Measurements from ENCODE around the gene MKRN3. TPM values are rescaled to one million over a fixed set of nuclear protein-coding genes. Genes with fewer than 3 reads are reported as not detected.

Gene MKRN3
- polyA plus RNA-seq, 1 of the 3 experiments (the other 2 are of a cell fraction): 4.7 TPM

- POLR2A ChIA-PET: no interaction called here
These were observed 5.0 kb downstream of the MKRN3 start for GRCh38 chr15:23570486-23570885.

More at GRCh38 chr15:23570486-23570885, 5.0 kb downstream of the MKRN3 start:
- peaks cover 98% of the 10 kb centered on the region for H3K79me2 ChIP-seq (ENCODE audit: insufficient read depth)
- no peaks in the 10 kb centered on the region for H3K9me3 ChIP-seq
- no peak overlapping the region for H3K27ac ChIP-seq (ENCODE audit: low read depth in 2 of 2, low read length in 1 of 2)
- TF ChIP-seq RFX5 (IDR thresholded peaks at IDR 0.05; ENCODE audit: low read length): no peak
- no peak for TF ChIP-seq SMC3 (IDR thresholded peaks at IDR 0.05; ENCODE audit: low read depth, low read length)
- TF ChIP-seq FOXJ3 (CRISPR knock-in tag; IDR thresholded peaks at IDR 0.05): no peak
- no peak for TF ChIP-seq IRF3 (IDR thresholded peaks at IDR 0.05; ENCODE audit: low read depth, low read length)
- TF ChIP-seq PBX3 (IDR thresholded peaks at IDR 0.05): no peak
- TF ChIP-seq TAF1 (IDR thresholded peaks at IDR 0.05; ENCODE audit: borderline replicate concordance, low read depth, low read length): no peak
- TF ChIP-seq JUND (IDR thresholded peaks at IDR 0.05): no peak
- no peak for TF ChIP-seq FOXM1 (IDR thresholded peaks at IDR 0.05; ENCODE audit: low read depth)
- no peak for TF ChIP-seq REST (IDR thresholded peaks at IDR 0.05; ENCODE audit: low read depth, low read length)
- no peak for TF ChIP-seq RCOR1 (IDR thresholded peaks at IDR 0.05; ENCODE audit: low read length)
- no peaks in the 10 kb centered on the region for H3F3A ChIP-seq (replicated peaks; ENCODE audit: insufficient read depth)
- DNase-seq: no peak
- no peak overlapping the region for H3K4me2 ChIP-seq
- no peak overlapping the region for H3K4me3 ChIP-seq (ENCODE audit: low read depth in 2 of 2, low read length in 1 of 2)
- peaks cover 4 to 11% of the 10 kb centered on the region in 2 experiments for H3K36me3 ChIP-seq (replicated peaks in 1 of 2; ENCODE audit: control insufficient read depth in 1 of 2, insufficient read depth in 2 of 2, low read length in 1 of 2)
- H3K9ac ChIP-seq: no peak overlapping the region
- CTCF ChIA-PET: no interaction called here
- no peak overlapping the region for H2AFZ ChIP-seq (ENCODE audit: low read depth)
- H3K4me1 ChIP-seq (ENCODE audit: control insufficient read depth in 1 of 2, insufficient read depth in 2 of 2, low read depth in 1 of 2, low read length in 1 of 2): peaks cover 0 to 9% of the 10 kb centered on the region in 2 experiments; a peak in 2 of 4 replicates
- peaks cover 65% of the 10 kb centered on the region for H4K20me1 ChIP-seq (ENCODE audit: insufficient read depth)
- no peaks in the 10 kb centered on the region for H3K27me3 ChIP-seq (ENCODE audit: insufficient read depth)
- H3K9me2 ChIP-seq: no peaks in the 10 kb centered on the region
- WGBS (ENCODE audit: low lambda C conversion rate): 43% methylated on average over 3 of the region's 3 CpGs
